Measurements from ENCODE around the gene MYBPC3.

DNA sequence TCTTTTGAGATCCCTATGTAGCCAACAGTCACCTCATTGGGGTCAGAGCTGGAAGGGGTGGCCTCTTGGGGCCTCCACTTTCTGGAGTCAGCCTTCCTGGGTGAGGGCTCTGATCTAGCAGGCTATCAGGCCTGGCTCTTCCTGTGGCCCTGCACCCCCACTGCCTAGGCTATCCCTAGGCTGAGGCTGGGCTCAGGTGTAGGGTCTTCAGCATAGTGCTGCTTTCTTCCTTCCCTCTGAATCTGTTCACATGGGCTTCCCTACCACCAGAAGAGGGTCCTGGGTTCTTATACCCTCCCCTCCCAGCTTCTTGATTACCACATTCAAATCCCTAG lies 26.3 kb upstream of the MYBPC3 start:
- TF ChIP-seq, protein P1, sequence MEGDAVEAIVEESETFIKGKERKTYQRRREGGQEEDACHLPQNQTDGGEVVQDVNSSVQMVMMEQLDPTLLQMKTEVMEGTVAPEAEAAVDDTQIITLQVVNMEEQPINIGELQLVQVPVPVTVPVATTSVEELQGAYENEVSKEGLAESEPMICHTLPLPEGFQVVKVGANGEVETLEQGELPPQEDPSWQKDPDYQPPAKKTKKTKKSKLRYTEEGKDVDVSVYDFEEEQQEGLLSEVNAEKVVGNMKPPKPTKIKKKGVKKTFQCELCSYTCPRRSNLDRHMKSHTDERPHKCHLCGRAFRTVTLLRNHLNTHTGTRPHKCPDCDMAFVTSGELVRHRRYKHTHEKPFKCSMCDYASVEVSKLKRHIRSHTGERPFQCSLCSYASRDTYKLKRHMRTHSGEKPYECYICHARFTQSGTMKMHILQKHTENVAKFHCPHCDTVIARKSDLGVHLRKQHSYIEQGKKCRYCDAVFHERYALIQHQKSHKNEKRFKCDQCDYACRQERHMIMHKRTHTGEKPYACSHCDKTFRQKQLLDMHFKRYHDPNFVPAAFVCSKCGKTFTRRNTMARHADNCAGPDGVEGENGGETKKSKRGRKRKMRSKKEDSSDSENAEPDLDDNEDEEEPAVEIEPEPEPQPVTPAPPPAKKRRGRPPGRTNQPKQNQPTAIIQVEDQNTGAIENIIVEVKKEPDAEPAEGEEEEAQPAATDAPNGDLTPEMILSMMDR (IDR thresholded peaks at IDR 0.05) = no peak
- TF ChIP-seq POLR2A (IDR thresholded peaks at IDR 0.05) (no peak), EP300 (IDR thresholded peaks at IDR 0.05) (no peak)
